ENCODE measurements around the gene CEND1. TPM values are rescaled to one million over a fixed set of nuclear protein-coding genes. Genes with fewer than 3 reads are reported as not detected.

Gene CEND1
- total and polyA plus RNA-seq, 2 donors from 2014 or later = 0.16 to 3.6 TPM

- H3K4me1 ChIP-seq (ENCODE audit: control insufficient read depth in 2 of 3, insufficient read depth in 2 of 3, low read depth in 1 of 3, low read length in 3 of 3) = peaks cover 0 to 16% (median 0%) of the 10 kb centered on the region in 3 donors
- H3K27ac ChIP-seq (ENCODE audit: low read depth in 2 of 2, low read length in 2 of 2) = no peak overlapping the region
- peak in 1 of 5 donors; percentile 68 for DNase-seq
- H3K36me3 ChIP-seq (ENCODE audit: control insufficient read depth in 2 of 3, insufficient read depth in 3 of 3, low read length in 3 of 3) = no peaks in the 10 kb centered on the region
- intact Hi-C loops (cut with DNase I) = no loop called here
- no peak for TF ChIP-seq CTCF (IDR thresholded peaks at IDR 0.05; ENCODE audit: borderline replicate concordance, extremely low read depth, insufficient read depth)
- H3K27me3 ChIP-seq (ENCODE audit: control insufficient read depth, insufficient read depth, low read length) = no peaks in the 10 kb centered on the region
- peak overlapping the region; percentile 44 to 71 (median 59) for H3K4me3 ChIP-seq (ENCODE audit: low read length in 3 of 3)
- H3K9me3 ChIP-seq (ENCODE audit: control insufficient read depth in 2 of 3, insufficient read depth in 1 of 3, low read length in 3 of 3) = no peaks in the 10 kb centered on the region
- peak overlapping the region in 2 of 3 donors; percentile 24 to 86 for H3K9ac ChIP-seq (ENCODE audit: low read length in 3 of 3)
- no peak for FAIRE-seq
Measured at GRCh38 chr11:776263-776560, 13.7 kb downstream of the CEND1 start.

- Histone ChIP-seq H3K9ac (ENCODE audit: low read length in 3 of 3) (no peak overlapping the region), H3K36me3 (ENCODE audit: control insufficient read depth in 2 of 3, insufficient read depth in 3 of 3, low read length in 3 of 3) (peaks cover 0 to 7% (median 5%) of the 10 kb centered on the region in 3 donors), H3K4me3 (ENCODE audit: low read length in 3 of 3) (no peak overlapping the region), H3K9me3 (ENCODE audit: control insufficient read depth in 2 of 3, insufficient read depth in 1 of 3, low read length in 3 of 3) (no peaks in the 10 kb centered on the region), H3K27me3 (ENCODE audit: control insufficient read depth, insufficient read depth, low read length) (no peaks in the 10 kb centered on the region), H3K27ac (ENCODE audit: low read depth in 2 of 2, low read length in 2 of 2) (no peak overlapping the region), H3K4me1 (ENCODE audit: control insufficient read depth in 2 of 3, insufficient read depth in 2 of 3, low read depth in 1 of 3, low read length in 3 of 3) (peaks cover 0 to 16% (median 0%) of the 10 kb centered on the region in 3 donors)
- intact Hi-C loops (cut with DNase I) = no loop called here
- FAIRE-seq = no peak
- DNase-seq = peak in 1 of 5 donors; percentile 71
- no peak for TF ChIP-seq CTCF (IDR thresholded peaks at IDR 0.05; ENCODE audit: borderline replicate concordance, extremely low read depth, insufficient read depth)
Measured at GRCh38 chr11:774873-775592, 14.9 kb downstream of the CEND1 start.

DNA sequence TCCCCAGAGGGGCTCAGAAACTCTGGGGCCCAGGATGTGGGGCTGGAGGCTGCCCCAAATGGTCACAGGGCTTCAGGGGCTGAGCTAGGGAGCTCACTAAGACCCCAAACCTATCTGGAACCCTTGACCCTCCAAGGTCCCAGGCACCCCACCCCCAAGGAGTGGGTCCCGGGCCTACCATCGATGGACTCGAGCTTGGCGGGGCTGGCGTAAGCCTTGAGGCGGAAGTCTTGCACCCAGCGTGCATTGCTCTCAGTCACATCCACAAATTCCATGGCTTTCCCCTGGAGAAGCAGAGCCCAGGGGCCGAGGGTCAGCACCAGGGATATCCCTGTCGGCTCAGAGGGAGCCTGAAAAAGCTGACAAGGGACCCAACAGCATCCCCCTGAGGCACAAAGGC is 16.1 kb downstream of the CEND1 start:
- H3K9ac ChIP-seq (ENCODE audit: low read length in 3 of 3) = no peak overlapping the region
- peaks cover 0 to 13% (median 0%) of the 10 kb centered on the region in 3 donors for H3K4me1 ChIP-seq (ENCODE audit: control insufficient read depth in 2 of 3, insufficient read depth in 2 of 3, low read depth in 1 of 3, low read length in 3 of 3)
- no peaks in the 10 kb centered on the region for H3K27me3 ChIP-seq (ENCODE audit: control insufficient read depth, insufficient read depth, low read length)
- DNase-seq = no peak
- TF ChIP-seq CTCF (IDR thresholded peaks at IDR 0.05; ENCODE audit: borderline replicate concordance, extremely low read depth, insufficient read depth) = no peak
- H3K36me3 ChIP-seq (ENCODE audit: control insufficient read depth in 2 of 3, insufficient read depth in 3 of 3, low read length in 3 of 3) = peaks cover 0 to 7% (median 5%) of the 10 kb centered on the region in 3 donors
- FAIRE-seq = no peak
- H3K4me3 ChIP-seq (ENCODE audit: low read length in 3 of 3) = no peak overlapping the region
- no peaks in the 10 kb centered on the region for H3K9me3 ChIP-seq (ENCODE audit: control insufficient read depth in 2 of 3, insufficient read depth in 1 of 3, low read length in 3 of 3)
- intact Hi-C loops (cut with DNase I) = no loop called here
- H3K27ac ChIP-seq (ENCODE audit: low read depth in 2 of 2, low read length in 2 of 2) = no peak overlapping the region

Data from kidney (tissue), 14 donors.